Endothelial cell of umbilical vein (primary cell): ENCODE measurements around the gene EAF1. TPM values are rescaled to one million over a fixed set of nuclear protein-coding genes. Genes with fewer than 3 reads are reported as not detected.

ENCODE experiments used
- BruUV-seq: library from RNA; stranded (reverse); fragments of 400-500 nt; replicated peaks from 2 replicates; lab custom pipeline; 2021; lab: Mats Ljungman, UMichigan
- CTCF ChIA-PET: fragments of 300-600, 350-600 bp; sonication (Branson Sonifier 250); formaldehyde crosslinking; loops from one replicate; lab custom pipeline; 2021; ENCODE audit warnings: antibody characterized with exemption, inconsistent platforms; lab: Charles Lee
- POLR2A ChIA-PET: fragments of 300-600, 350-600 bp; sonication (Branson Sonifier 250); formaldehyde crosslinking; loops from one replicate; lab custom pipeline; 2021; ENCODE audit warnings: antibody characterized with exemption, inconsistent platforms; lab: Charles Lee
- DNase-seq: peaks from one replicate; pipeline ENCODE4 v3.0.0-alpha.2; 2011; ENCODE audit warnings: low read depth, low spot score
- FAIRE-seq: peaks from 2 replicates; lab custom pipeline; 2011; peaks lifted over from hg19 to GRCh38; lab: Jason Lieb, UNC
- H2AFZ ChIP-seq: 2 replicates; pipeline ENCODE4 v1.6.0; 2012; ENCODE audit warnings: low read depth, low read length, control low read depth, inconsistent platforms
- H3K27ac ChIP-seq: 2 replicates; pipeline ENCODE4 v1.5.1; 2011; ENCODE audit warnings: low read depth, mild to moderate bottlenecking, control low read depth, low read length, moderate library complexity; ENCODE audit not compliant: insufficient read depth
- H3K27me3 ChIP-seq, 2 experiments: 2 replicates each; pipeline versions ENCODE4 v1.6.0 to v1.6.1; 2011; ENCODE audit warnings: low read length in 2 of 2, mixed read lengths in 1 of 2; ENCODE audit not compliant: control insufficient read depth in 2 of 2, insufficient read depth in 2 of 2
- H3K36me3 ChIP-seq, 2 experiments: 2 replicates in 1 of 2; 3 replicates in 1 of 2; pipeline ENCODE4 v1.5.1; 2011; ENCODE audit warnings: low read length in 2 of 2, mild to moderate bottlenecking in 1 of 2, moderate library complexity in 1 of 2; ENCODE audit not compliant: control insufficient read depth in 2 of 2, insufficient read depth in 2 of 2; ENCODE audit errors: extremely low read depth in 1 of 2
- H3K4me1 ChIP-seq: 3 replicates; pipeline ENCODE4 v1.5.1; 2011; ENCODE audit warnings: mild to moderate bottlenecking, low read length; ENCODE audit not compliant: control insufficient read depth, insufficient read depth; ENCODE audit errors: extremely low read depth
- H3K4me2 ChIP-seq: 2 replicates; pipeline ENCODE4 v1.6.1; 2011; ENCODE audit warnings: low read length, control low read depth, mixed read lengths; ENCODE audit not compliant: insufficient read depth
- H3K4me3 ChIP-seq, 3 experiments: fragments of 200-600 bp in 1 of 3; sonication (generic), shearing (Covaris generic) in 1 of 3; replicated peaks in 1 of 3; 2 replicates each; pipeline ENCODE4 v1.5.1; 2011 to 2016; ENCODE audit warnings: control low read depth in 3 of 3, low read length in 3 of 3, mild to moderate bottlenecking in 2 of 3, inconsistent platforms in 1 of 3, low read depth in 1 of 3, moderate library complexity in 1 of 3; ENCODE audit not compliant: insufficient read depth in 1 of 3
- H3K79me2 ChIP-seq: 2 replicates; pipeline ENCODE4 v1.6.0; 2012; ENCODE audit warnings: low read length, inconsistent platforms; ENCODE audit not compliant: control insufficient read depth, insufficient read depth
- H3K9ac ChIP-seq: replicated peaks from 2 replicates; pipeline ENCODE3; 2011; ENCODE audit warnings: low read length, control low read depth; ENCODE audit not compliant: insufficient read depth; ENCODE audit errors: extremely low read depth
- H3K9me1 ChIP-seq: replicated peaks from 3 replicates; pipeline ENCODE4 v1.6.0; 2011; ENCODE audit warnings: mild to moderate bottlenecking, low read length; ENCODE audit not compliant: control insufficient read depth, insufficient read depth; ENCODE audit errors: extremely low read depth
- H3K9me3 ChIP-seq: replicated peaks from 2 replicates; pipeline ENCODE4 v1.5.1; 2012; ENCODE audit warnings: low read length, inconsistent platforms; ENCODE audit not compliant: control insufficient read depth, insufficient read depth
- H4K20me1 ChIP-seq: replicated peaks from 2 replicates; pipeline ENCODE3; 2011; ENCODE audit warnings: mild to moderate bottlenecking, low read length; ENCODE audit not compliant: control insufficient read depth, insufficient read depth; ENCODE audit errors: extremely low read depth
- CTCF ChIP-seq, 2 donors: IDR thresholded peaks; 1 replicate in 1 of 2; 2 replicates in 1 of 2; pipeline ENCODE4 v1.5.1; 2011; ENCODE audit warnings: low read length in 2 of 2, mild to moderate bottlenecking in 2 of 2, moderate library complexity in 2 of 2, control low read depth in 1 of 2, inconsistent platforms in 1 of 2, low read depth in 1 of 2; ENCODE audit not compliant: insufficient read depth in 1 of 2; ENCODE audit errors: extremely low read depth in 1 of 2
- EZH2 ChIP-seq: IDR thresholded peaks from 2 replicates; pipeline ENCODE4 v1.6.1; 2012; ENCODE audit warnings: borderline replicate concordance, low read depth, mild to moderate bottlenecking, moderate library complexity, low read length, inconsistent platforms; ENCODE audit not compliant: severe bottlenecking
- FOS ChIP-seq: IDR thresholded peaks from 2 replicates; pipeline ENCODE4 v1.6.1; 2011; ENCODE audit warnings: mild to moderate bottlenecking, low read length, moderate library complexity, borderline replicate concordance; ENCODE audit not compliant: insufficient read depth
- GATA2 ChIP-seq: IDR thresholded peaks from 2 replicates; pipeline ENCODE4 v1.7.0; 2011; ENCODE audit warnings: low read depth, mild to moderate bottlenecking, moderate library complexity, mixed read lengths, low read length; ENCODE audit not compliant: insufficient read length, insufficient read depth
- JUN ChIP-seq: IDR thresholded peaks from 2 replicates; pipeline ENCODE4 v1.6.1; 2011; ENCODE audit warnings: borderline replicate concordance, low read depth; ENCODE audit not compliant: insufficient read length, insufficient read depth
- MYC ChIP-seq: IDR thresholded peaks from one replicate; pipeline ENCODE4 v1.6.1; 2011; ENCODE audit warnings: mild to moderate bottlenecking, low read depth, low read length
- POLR2A ChIP-seq: IDR thresholded peaks from 2 replicates; pipeline ENCODE4 v1.6.1; 2012; ENCODE audit warnings: low read depth, mild to moderate bottlenecking, control low read depth, low read length
- POLR2AphosphoS5 ChIP-seq: IDR thresholded peaks from 2 replicates; pipeline ENCODE4 v1.6.1; 2012; ENCODE audit warnings: low read depth, mild to moderate bottlenecking, control low read depth, low read length, moderate library complexity; ENCODE audit not compliant: insufficient read depth
- dilution Hi-C: fragments of 300-500 bp; cut with MboI; formaldehyde crosslinking; loops from one replicate; pipeline ENCODE4 v1.15.0; 2019; ENCODE audit warnings: low sequenced_read_pairs; ENCODE audit not compliant: extremely low pct_ligation_motif_present
- intact Hi-C: fragments of 100-400 bp; cut with micrococcal nuclease; formaldehyde crosslinking; loops from one replicate; pipeline ENCODE4 v1.10.0; 2022
- polyA plus RNA-seq, 4 experiments: library from polyadenylated mRNA; depleted of rRNA in 3 of 4; stranded (reverse) in 3 of 4; unstranded in 1 of 4; fragments of >200 nt; gene quantifications; 2 replicates each; pipeline versions ENCODE4 v1.2.1 to v1.2.3, GENCODE V29; 2011 to 2012; ENCODE audit warnings: missing spikeins in 1 of 4
- total RNA-seq: library from RNA; stranded (reverse); gene quantifications from 2 replicates; pipeline ENCODE4 v1.2.3, GENCODE V29; 2021
- TF ChIP-seq, protein P1 (sequence below): IDR thresholded peaks from 2 replicates; pipeline ENCODE4 v1.6.1; 2011; ENCODE audit not compliant: insufficient read depth, insufficient read length

Gene EAF1
- total and polyA plus RNA-seq, 2 donors (not counting 3 experiments of a cell fraction or from before 2014, with no cell fraction given) = 8.7 to 18.2 TPM

DNA sequence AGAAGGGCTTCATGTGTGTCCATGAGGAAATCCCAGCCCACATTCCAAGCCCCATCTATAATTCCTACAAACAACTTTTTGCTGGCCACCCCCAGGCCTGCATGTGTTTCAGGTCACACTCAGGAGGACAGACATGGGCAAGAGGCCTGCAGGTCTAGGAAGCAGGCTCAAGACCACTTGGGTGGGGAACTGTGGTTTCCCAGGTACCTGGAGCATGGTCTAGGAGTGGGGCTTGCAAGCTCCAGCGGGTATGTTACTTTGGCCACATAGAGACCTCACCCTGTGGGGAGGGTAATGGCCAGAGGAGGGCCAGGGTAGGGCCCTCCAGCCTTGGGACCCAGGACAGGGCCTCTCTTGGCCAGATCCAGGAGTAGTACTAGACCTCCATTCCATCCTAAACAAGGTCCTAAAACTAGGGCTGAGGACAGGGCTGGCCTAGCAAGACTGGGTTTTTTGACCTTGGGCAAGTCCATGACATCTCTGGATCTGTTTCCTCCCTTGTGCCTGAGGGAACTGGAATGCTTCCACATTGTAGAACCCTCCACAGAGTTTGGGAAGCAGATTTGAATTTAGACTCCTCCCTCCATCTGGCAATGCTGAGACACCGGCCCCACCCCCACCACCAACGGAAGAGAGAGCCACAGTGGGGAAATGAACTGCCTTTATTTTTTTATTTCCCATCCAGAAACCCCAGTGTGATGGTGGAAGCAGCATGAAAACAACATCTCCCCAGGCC lies 22.3 kb downstream of the EAF1 start:
- ChIA-PET CTCF (interaction anchor here (1.4 kb wide), 1 partner anchor 10 kb away, joined by 5 read pairs; no protein-coding TSS in a partner anchor), POLR2A (no interaction called here)
- no peaks in the 10 kb centered on the region for H3K36me3 ChIP-seq
- intact Hi-C loops = no loop called here
- no peaks in the 10 kb centered on the region for H3K27me3 ChIP-seq
- no peak for FAIRE-seq
- H3K27ac ChIP-seq = no peak overlapping the region
- no TSS peak for BruUV-seq
- TF ChIP-seq CTCF (IDR thresholded peaks at IDR 0.05; ENCODE audit: extremely low read depth in 1 of 2, insufficient read depth in 1 of 2, low read depth in 1 of 2, low read length in 2 of 2) = no peak
- TF ChIP-seq MYC = no peak
- no peak for TF ChIP-seq JUN
- TF ChIP-seq FOS = no peak
- no peak for TF ChIP-seq EZH2
- TF ChIP-seq POLR2AphosphoS5 = no peak
- no peak for TF ChIP-seq POLR2A
- TF ChIP-seq GATA2 = no peak
- TF ChIP-seq, protein P1, sequence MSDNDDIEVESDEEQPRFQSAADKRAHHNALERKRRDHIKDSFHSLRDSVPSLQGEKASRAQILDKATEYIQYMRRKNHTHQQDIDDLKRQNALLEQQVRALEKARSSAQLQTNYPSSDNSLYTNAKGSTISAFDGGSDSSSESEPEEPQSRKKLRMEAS = no peak
- H3K4me1 ChIP-seq = no peaks in the 10 kb centered on the region
- DNase-seq = no peak
- no peaks in the 10 kb centered on the region for H3K79me2 ChIP-seq
- no peaks in the 10 kb centered on the region for H4K20me1 ChIP-seq
- H2AFZ ChIP-seq = no peak overlapping the region
- dilution Hi-C loops = no loop called here
- no peak overlapping the region for H3K9ac ChIP-seq
- no peak overlapping the region for H3K4me3 ChIP-seq
- no peaks in the 10 kb centered on the region for H3K9me1 ChIP-seq
- H3K4me2 ChIP-seq = no peak overlapping the region
- no peaks in the 10 kb centered on the region for H3K9me3 ChIP-seq
